H1 (cell line): Measurements from ENCODE around the gene SPAG17. TPM values are rescaled to one million over a fixed set of nuclear protein-coding genes. Genes with fewer than 3 reads are reported as not detected.

Experiments
- CTCF ChIA-PET: fragments of 300-600 bp; sonication (Branson Sonifier 250); formaldehyde crosslinking; loops from one replicate; lab custom pipeline; 2021; ENCODE audit not compliant: partially characterized antibody; lab: Charles Lee
- POLR2A ChIA-PET: fragments of 300-600 bp; sonication (Branson Sonifier 250); formaldehyde crosslinking; loops from one replicate; lab custom pipeline; 2021; ENCODE audit warnings: inconsistent platforms; ENCODE audit not compliant: partially characterized antibody; lab: Charles Lee
- DNase-seq, 2 experiments: peaks; one replicate each; pipeline versions ENCODE4 v3.0.0 to v3.0.0-alpha.2; 2010 to 2022; ENCODE audit warnings: low spot score in 2 of 2, low read depth in 1 of 2, mixed read lengths in 1 of 2
- FAIRE-seq: peaks from 2 replicates; lab custom pipeline; 2011; peaks lifted over from hg19 to GRCh38; lab: Jason Lieb, UNC
- H2AFZ ChIP-seq: 2 replicates; pipeline ENCODE4 v1.8.1; 2012; ENCODE audit warnings: low read length, inconsistent platforms
- H2AK5ac ChIP-seq: 2 replicates; pipeline ENCODE4 v1.6.1; 2013; ENCODE audit warnings: low read depth, low read length
- H2BK120ac ChIP-seq: replicated peaks from 2 replicates; pipeline ENCODE3; 2013; ENCODE audit warnings: low read depth, low read length, inconsistent platforms
- H2BK12ac ChIP-seq: 2 replicates; pipeline ENCODE4 v1.6.1; 2013; ENCODE audit warnings: low read depth, low read length
- H2BK15ac ChIP-seq: 2 replicates; pipeline ENCODE4 v1.6.1; 2013; ENCODE audit warnings: low read length
- H2BK20ac ChIP-seq: 2 replicates; pipeline ENCODE4 v1.6.1; 2013; ENCODE audit warnings: low read length
- H2BK5ac ChIP-seq: 2 replicates; pipeline ENCODE4 v1.6.1; 2013; ENCODE audit warnings: low read depth, low read length
- H3K14ac ChIP-seq: 2 replicates; pipeline ENCODE4 v1.6.1; 2013; ENCODE audit warnings: inconsistent platforms; ENCODE audit not compliant: insufficient read length
- H3K18ac ChIP-seq: 2 replicates; pipeline ENCODE4 v1.6.1; 2013; ENCODE audit warnings: low read length; ENCODE audit errors: extremely low read depth
- H3K23ac ChIP-seq: 2 replicates; pipeline ENCODE4 v1.6.1; 2013; ENCODE audit warnings: inconsistent platforms; ENCODE audit not compliant: insufficient read length
- H3K23me2 ChIP-seq: 2 replicates; pipeline ENCODE4 v1.6.1; 2013; ENCODE audit warnings: low read depth, low read length
- H3K27ac ChIP-seq: 2 replicates; pipeline ENCODE4 v1.6.1; 2011; ENCODE audit warnings: low read depth, low read length, inconsistent platforms
- H3K27me3 ChIP-seq, 4 experiments: replicated peaks in 1 of 4; 1 replicate in 1 of 4; 2 replicates in 3 of 4; pipeline versions ENCODE4 v1.6.1 to v1.8.1; 2011 to 2013; ENCODE audit warnings: low read length in 3 of 4, mild to moderate bottlenecking in 3 of 4, inconsistent platforms in 2 of 4, mixed read lengths in 2 of 4, moderate library complexity in 1 of 4; ENCODE audit not compliant: control insufficient read depth in 3 of 4, insufficient read depth in 3 of 4; ENCODE audit errors: extremely low read depth in 1 of 4
- H3K36me3 ChIP-seq, 4 experiments: 2 replicates each; pipeline versions ENCODE4 v1.6.1 to v1.8.1; 2011 to 2013; ENCODE audit warnings: mild to moderate bottlenecking in 4 of 4, low read length in 3 of 4, moderate library complexity in 2 of 4, control low read depth in 1 of 4, inconsistent platforms in 1 of 4; ENCODE audit not compliant: insufficient read depth in 4 of 4, control insufficient read depth in 2 of 4
- H3K4ac ChIP-seq: replicated peaks from 2 replicates; pipeline ENCODE3; 2013; ENCODE audit warnings: low read length, low read depth, mixed read lengths, inconsistent platforms; ENCODE audit not compliant: insufficient read length
- H3K4me1 ChIP-seq, 4 experiments: replicated peaks in 1 of 4; 1 replicate in 1 of 4; 2 replicates in 3 of 4; pipeline versions ENCODE4 v1.6.1 to v1.8.1; 2011 to 2013; ENCODE audit warnings: low read length in 3 of 4, inconsistent platforms in 2 of 4, mixed read lengths in 1 of 4; ENCODE audit not compliant: insufficient read depth in 4 of 4, control insufficient read depth in 3 of 4
- H3K4me2 ChIP-seq, 2 experiments: 2 replicates each; pipeline versions ENCODE4 v1.6.1 to v1.8.1; 2011 to 2013; ENCODE audit warnings: low read depth in 2 of 2, low read length in 2 of 2, control low read depth in 1 of 2, inconsistent platforms in 1 of 2, mild to moderate bottlenecking in 1 of 2; ENCODE audit not compliant: insufficient read depth in 1 of 2
- H3K4me3 ChIP-seq, 4 experiments: fragments of 200-600, 300-600 bp in 1 of 4; sonication (generic), shearing (Covaris generic), sonication (Bioruptor Twin) in 1 of 4; 2 replicates each; pipeline versions ENCODE4 v1.5.1 to v1.8.1; 2011 to 2016; ENCODE audit warnings: low read length in 4 of 4, low read depth in 3 of 4, control low read depth in 2 of 4, inconsistent platforms in 2 of 4, mild to moderate bottlenecking in 2 of 4, mixed read lengths in 1 of 4, moderate library complexity in 1 of 4; ENCODE audit not compliant: insufficient read depth in 2 of 4; ENCODE audit errors: extremely low read depth in 1 of 4
- H3K56ac ChIP-seq: replicated peaks from 2 replicates; pipeline ENCODE3; 2013; ENCODE audit warnings: low read depth, mild to moderate bottlenecking, mixed read lengths, low read length, inconsistent platforms; ENCODE audit not compliant: insufficient read length
- H3K79me1 ChIP-seq: 2 replicates; pipeline ENCODE4 v1.6.1; 2013; ENCODE audit warnings: low read depth, low read length, control low read depth
- H3K79me2 ChIP-seq, 2 experiments: 2 replicates each; pipeline versions ENCODE4 v1.6.1 to v1.8.1; 2012 to 2013; ENCODE audit warnings: low read length in 2 of 2, mild to moderate bottlenecking in 2 of 2, inconsistent platforms in 1 of 2; ENCODE audit not compliant: insufficient read depth in 2 of 2, control insufficient read depth in 1 of 2
- H3K9ac ChIP-seq, 4 experiments: replicated peaks in 1 of 4; 1 replicate in 1 of 4; 2 replicates in 3 of 4; pipeline versions ENCODE4 v1.6.1 to v1.8.1; 2011 to 2013; ENCODE audit warnings: low read depth in 3 of 4, low read length in 3 of 4, control low read depth in 2 of 4, mild to moderate bottlenecking in 2 of 4, moderate library complexity in 2 of 4, inconsistent platforms in 1 of 4; ENCODE audit errors: extremely low read depth in 1 of 4
- H3K9me3 ChIP-seq, 2 experiments: 2 replicates each; pipeline versions ENCODE4 v1.6.1 to v1.8.1; 2012 to 2013; ENCODE audit warnings: mild to moderate bottlenecking in 2 of 2, moderate library complexity in 2 of 2, control low read depth in 1 of 2, inconsistent platforms in 1 of 2, low read depth in 1 of 2, low read length in 1 of 2, mixed read lengths in 1 of 2; ENCODE audit not compliant: insufficient read depth in 2 of 2
- H4K20me1 ChIP-seq, 2 experiments: replicated peaks in 1 of 2; 2 replicates each; pipeline versions ENCODE3 to v1.8.1; 2011 to 2013; ENCODE audit warnings: inconsistent platforms in 2 of 2, low read length in 2 of 2, mild to moderate bottlenecking in 1 of 2; ENCODE audit not compliant: insufficient read depth in 2 of 2, control insufficient read depth in 1 of 2
- H4K5ac ChIP-seq: 2 replicates; pipeline ENCODE4 v1.6.1; 2013; ENCODE audit warnings: low read length, low read depth, mixed read lengths, inconsistent platforms; ENCODE audit not compliant: insufficient read length
- H4K8ac ChIP-seq: 2 replicates; pipeline ENCODE4 v1.8.0; 2013; ENCODE audit warnings: mild to moderate bottlenecking, moderate library complexity, low read length, inconsistent platforms; ENCODE audit not compliant: insufficient read depth; ENCODE audit errors: extremely low read depth
- H4K91ac ChIP-seq: replicated peaks from 2 replicates; pipeline ENCODE3; 2013; ENCODE audit warnings: low read length, mixed read lengths, inconsistent platforms; ENCODE audit not compliant: insufficient read length
- BACH1 ChIP-seq: IDR thresholded peaks from 2 replicates; pipeline ENCODE4 v1.6.1; 2012; ENCODE audit warnings: low read length, improper control_type of control experiment
- CBX8 ChIP-seq: fragments of 300-800, 300-1000 bp; sonication (generic); IDR thresholded peaks from 2 replicates; pipeline ENCODE4 v1.7.1; 2016; ENCODE audit warnings: low read depth, low read length, borderline replicate concordance
- JUN ChIP-seq: IDR thresholded peaks from 2 replicates; pipeline ENCODE4 v1.6.1; 2011; ENCODE audit warnings: low read depth, mild to moderate bottlenecking, improper control_type of control experiment, low read length
- NRF1 ChIP-seq: IDR thresholded peaks from 2 replicates; pipeline ENCODE4 v1.6.1; 2011; ENCODE audit warnings: mild to moderate bottlenecking, low read depth, low read length, improper control_type of control experiment
- POU5F1 ChIP-seq: IDR thresholded peaks from 2 replicates; pipeline ENCODE4 v1.6.1; 2011; ENCODE audit warnings: low read depth, mild to moderate bottlenecking, low read length, moderate library complexity
- RNF2 ChIP-seq: fragments of 200-900, 300-1000 bp; sonication (generic); IDR thresholded peaks from 2 replicates; pipeline ENCODE4 v1.7.1; 2016; ENCODE audit warnings: borderline replicate concordance, low read depth, mild to moderate bottlenecking, antibody characterized with exemption, low read length; ENCODE audit not compliant: poor library complexity, severe bottlenecking; ENCODE audit errors: missing control alignments
- TAF7 ChIP-seq: optimal IDR thresholded peaks from 2 replicates; pipeline ENCODE3; 2011; ENCODE audit warnings: low read depth, mild to moderate bottlenecking, inconsistent platforms, low read length, moderate library complexity, borderline replicate concordance
- TCF12 ChIP-seq: IDR thresholded peaks from 2 replicates; pipeline ENCODE4 v1.6.1; 2011; ENCODE audit warnings: low read depth, mild to moderate bottlenecking, low read length
- polyA plus RNA-seq, 7 experiments: library from polyadenylated mRNA; depleted of rRNA in 3 of 7; stranded (reverse) in 5 of 7; unstranded in 2 of 7; fragments of >200 nt in 5 of 7; fragments of 200-250 nt in 2 of 7; gene quantifications; 1 replicate in 5 of 7; 2 replicates in 1 of 7; 4 replicates in 1 of 7; pipeline versions ENCODE4 v1.2.1 to v1.2.3, GENCODE V29; 2011 to 2013; ENCODE audit warnings: missing spikeins in 2 of 7, mixed read lengths in 2 of 7
- total RNA-seq: library from RNA; stranded (reverse); fragmentation: NEBNext Ultra II Directional; extraction: Animal tissue kit (Norgen Biotek cat#: 25700); gene quantifications from 2 replicates; pipeline ENCODE4 v1.2.1, GENCODE V29; 2021
- TF ChIP-seq, protein P1 (sequence below): IDR thresholded peaks from 2 replicates; pipeline ENCODE4 v1.6.1; 2012; ENCODE audit warnings: inconsistent platforms

Gene SPAG17
- total and polyA plus RNA-seq, 2 of the 8 experiments (the other 6 are each of a cell fraction or from before 2014, with no cell fraction given): 0.56 to 0.62 TPM

DNA sequence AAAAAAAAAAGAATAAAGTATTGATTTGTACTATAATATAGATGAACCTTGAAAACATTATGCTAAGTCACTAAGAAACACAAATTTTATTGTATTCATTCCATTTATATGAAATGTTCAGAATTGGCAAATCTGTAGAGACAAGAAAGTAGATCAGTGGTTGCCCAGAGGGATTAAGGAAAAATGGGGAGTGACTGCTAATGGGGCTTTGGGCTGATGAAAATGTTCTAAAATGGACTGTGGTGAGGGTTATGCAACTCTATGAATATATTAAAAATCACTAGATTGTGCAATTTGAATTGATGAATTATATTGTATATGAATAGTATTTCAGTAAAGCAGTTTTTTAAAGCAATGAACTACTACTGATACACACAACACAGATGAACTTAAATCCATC is 265.7 kb downstream of the SPAG17 start:
- DNase-seq (no peak), FAIRE-seq (no peak)
- H2AFZ ChIP-seq: no peak overlapping the region
- no peak overlapping the region for H3K4me3 ChIP-seq
- H3K79me2 ChIP-seq: peaks cover 0 to 27% of the 10 kb centered on the region in 2 experiments; a peak in 2 of 4 replicates
- H3K4ac ChIP-seq: no peak overlapping the region
- H4K91ac ChIP-seq: no peak overlapping the region
- H2BK120ac ChIP-seq: no peak overlapping the region
- no peak overlapping the region for H2BK5ac ChIP-seq
- no peak overlapping the region for H3K18ac ChIP-seq
- 0 out of 4 replicates have a peak, but pooled peaks cover 0 to 2% of the 10 kb centered on the region in 2 experiments for H3K9me3 ChIP-seq
- no peak overlapping the region for H4K5ac ChIP-seq
- H3K23ac ChIP-seq: no peak overlapping the region
- no peak overlapping the region for H2BK12ac ChIP-seq
- no peak overlapping the region for H3K4me2 ChIP-seq
- no peak overlapping the region for H3K14ac ChIP-seq
- no peaks in the 10 kb centered on the region; the same call in 1 of the 2 replicates for H3K79me1 ChIP-seq
- no peak overlapping the region for H3K27ac ChIP-seq
- H3K36me3 ChIP-seq: peaks cover 0 to 26% (median 8%) of the 10 kb centered on the region in 4 experiments; a peak in 7 of 8 replicates
- TF ChIP-seq POU5F1: no peak
- no peak for TF ChIP-seq BACH1
- TF ChIP-seq TAF7: no peak
- TF ChIP-seq, protein P1, sequence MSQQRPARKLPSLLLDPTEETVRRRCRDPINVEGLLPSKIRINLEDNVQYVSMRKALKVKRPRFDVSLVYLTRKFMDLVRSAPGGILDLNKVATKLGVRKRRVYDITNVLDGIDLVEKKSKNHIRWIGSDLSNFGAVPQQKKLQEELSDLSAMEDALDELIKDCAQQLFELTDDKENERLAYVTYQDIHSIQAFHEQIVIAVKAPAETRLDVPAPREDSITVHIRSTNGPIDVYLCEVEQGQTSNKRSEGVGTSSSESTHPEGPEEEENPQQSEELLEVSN: no peak
- TF ChIP-seq RNF2: no peak
- TF ChIP-seq JUN: no peak
- no peak for TF ChIP-seq TCF12
- no peak for TF ChIP-seq CBX8
- no peak for TF ChIP-seq NRF1
- H4K20me1 ChIP-seq: no peaks in the 10 kb centered on the region
- CTCF ChIA-PET: interaction anchor here (1.2 kb wide), 1 partner anchor 22 kb away, joined by 3 read pairs; no protein-coding TSS in a partner anchor
- no peaks in the 10 kb centered on the region for H3K27me3 ChIP-seq
- no peaks in the 10 kb centered on the region for H3K23me2 ChIP-seq
- no peaks in the 10 kb centered on the region for H3K4me1 ChIP-seq
- H4K8ac ChIP-seq: no peak overlapping the region
- POLR2A ChIA-PET: no interaction called here
- H3K9ac ChIP-seq: no peak overlapping the region
- H2BK20ac ChIP-seq: no peak overlapping the region
- no peak overlapping the region for H2BK15ac ChIP-seq
- no peak overlapping the region for H3K56ac ChIP-seq
- no peak overlapping the region for H2AK5ac ChIP-seq
